Memory B cell (primary cell): ENCODE measurements around the gene GLS.
A peak's percentile ranks its signal among the peaks of the same experiment; 100 is the strongest.

Source experiments
- ATAC-seq: fragments of 150-1000 bp; cut with Tn5 transposase; 2 replicates; pipeline ENCODE4 v1.10.0; 2021; ENCODE audit warnings: low read depth, mild to moderate bottlenecking, moderate library complexity
- DNase-seq, 2 donors: peaks; one replicate each; pipeline ENCODE4 v3.0.0; 2022; ENCODE audit warnings: low spot score in 2 of 2
- H3K27ac Mint-ChIP-seq: one replicate; pipeline ENCODE4 v1.8.0; 2022; ENCODE audit warnings: mild to moderate bottlenecking, moderate library complexity, mixed read lengths
- H3K27me3 Mint-ChIP-seq: one replicate; pipeline ENCODE4 v1.8.0; 2022; ENCODE audit warnings: mixed read lengths
- H3K36me3 Mint-ChIP-seq: one replicate; pipeline ENCODE4 v1.8.0; 2022; ENCODE audit warnings: mild to moderate bottlenecking, mixed read lengths
- H3K4me1 Mint-ChIP-seq: one replicate; pipeline ENCODE4 v1.8.0; 2022; ENCODE audit warnings: mixed read lengths
- H3K4me3 Mint-ChIP-seq: one replicate; pipeline ENCODE4 v1.8.0; 2022; ENCODE audit warnings: mild to moderate bottlenecking, moderate library complexity, mixed read lengths
- H3K9me3 Mint-ChIP-seq: one replicate; pipeline ENCODE4 v1.8.0; 2022; ENCODE audit warnings: mixed read lengths

The GLS gene

DNA sequence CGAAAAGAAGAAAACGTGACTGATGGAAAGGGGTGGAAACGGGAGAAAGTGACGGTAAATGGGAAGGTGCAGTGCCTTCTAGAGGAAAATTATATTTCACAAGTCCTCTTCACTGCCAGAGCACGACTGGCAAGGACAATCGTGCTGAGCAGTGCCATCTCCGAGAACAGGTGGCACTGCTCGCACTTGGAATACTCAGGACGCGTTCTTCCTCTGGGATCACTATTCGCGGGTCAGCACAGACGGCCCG lies 133.0 kb downstream of the GLS start:
- H3K36me3 Mint-ChIP-seq: peaks cover 5% of the 10 kb centered on the region
- ATAC-seq (no peak), DNase-seq (no peak)
- H3K27ac Mint-ChIP-seq: no peak overlapping the region
- H3K9me3 Mint-ChIP-seq: peaks cover 4% of the 10 kb centered on the region
- peaks cover 10% of the 10 kb centered on the region for H3K4me1 Mint-ChIP-seq
- no peak overlapping the region for H3K4me3 Mint-ChIP-seq
- H3K27me3 Mint-ChIP-seq: no peaks in the 10 kb centered on the region

DNA sequence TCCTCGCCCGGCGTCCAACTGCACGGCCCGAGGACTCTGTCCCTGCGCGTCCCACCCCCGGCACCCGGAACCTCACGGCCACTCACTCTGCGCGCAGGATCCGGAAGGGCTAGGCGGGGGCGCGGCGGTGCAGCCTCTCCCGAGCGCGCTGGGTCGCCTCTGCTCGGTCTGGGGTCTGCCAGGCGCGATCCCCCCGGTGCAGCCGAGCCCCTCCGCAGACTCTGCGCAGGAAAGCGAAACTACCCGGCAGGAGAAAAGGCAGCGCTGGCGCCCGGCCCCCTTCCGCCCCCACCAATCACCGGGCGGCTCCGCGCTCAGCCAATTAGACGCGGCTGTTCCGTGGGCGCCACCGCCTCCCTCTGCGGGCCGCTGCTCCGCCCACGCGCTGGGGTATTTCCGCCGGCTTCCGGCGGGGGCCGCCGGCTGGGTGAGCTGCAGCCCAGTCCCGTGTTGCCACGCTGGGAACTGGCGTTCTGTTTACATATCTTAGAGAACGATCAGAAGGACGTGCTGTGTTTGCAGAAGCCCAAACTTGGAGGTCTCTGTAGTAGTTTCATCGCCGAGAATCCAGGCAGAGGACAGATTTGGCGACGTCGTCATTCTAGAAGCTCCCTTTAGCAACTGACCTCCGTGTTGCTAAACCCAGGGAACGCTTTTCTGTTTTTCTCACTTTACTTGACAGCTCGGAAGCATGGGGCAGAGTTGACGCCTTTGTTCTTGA lies 133.5 kb downstream of the GLS start, which contains the start of gene STAT1:
STAT1 (minus strand) TSS at position 240 of the 721 bp plus-strand sequence. CDS start 4,168 bp downstream, outside the sequence.
- peaks cover 5% of the 10 kb centered on the region for H3K36me3 Mint-ChIP-seq
- H3K9me3 Mint-ChIP-seq: peaks cover 4% of the 10 kb centered on the region
- peak; percentile 90 for ATAC-seq
- no peak within 1 kb of the TSS for H3K4me3 Mint-ChIP-seq
- H3K27me3 Mint-ChIP-seq: no peaks in the 10 kb centered on the region
- peak; percentile 98 to 99 for DNase-seq
- H3K4me1 Mint-ChIP-seq: peaks cover 11% of the 10 kb centered on the region
- H3K27ac Mint-ChIP-seq: no peak within 1 kb of the TSS

DNA sequence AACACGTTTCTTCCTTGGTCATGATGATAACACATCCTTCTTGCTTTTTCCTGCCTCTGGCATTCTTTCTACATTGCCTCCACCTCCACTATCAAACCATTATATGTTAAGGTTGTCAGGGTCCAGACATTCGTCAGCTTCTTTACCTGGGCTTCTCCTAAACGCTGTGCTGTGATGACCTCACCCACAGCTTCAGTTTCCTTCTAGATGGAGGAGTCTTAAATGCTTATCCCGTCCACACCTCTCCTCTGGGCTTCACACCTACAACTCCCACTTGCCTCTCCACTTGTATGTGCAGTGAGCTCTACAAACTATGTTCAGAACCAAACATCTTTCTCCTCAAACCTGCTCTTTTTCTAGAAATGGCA lies 134.0 kb downstream of the GLS start:
- Mint-ChIP-seq H3K9me3 (peaks cover 4% of the 10 kb centered on the region), H3K4me1 (peaks cover 11% of the 10 kb centered on the region)

More for the DNA sequence above, 134.0 kb downstream of the GLS start:
- no peak overlapping the region for H3K4me3 Mint-ChIP-seq
- H3K27me3 Mint-ChIP-seq: no peaks in the 10 kb centered on the region
- peaks cover 5% of the 10 kb centered on the region for H3K36me3 Mint-ChIP-seq
- ATAC-seq (no peak), DNase-seq (no peak)
- H3K27ac Mint-ChIP-seq: no peak overlapping the region
